GM12878 (cell line): ENCODE data around the gene DDIT4. TPM values are rescaled to one million over a fixed set of nuclear protein-coding genes. Genes with fewer than 3 reads are reported as not detected.
A peak's percentile ranks its signal among the peaks of the same experiment; 100 is the strongest.

Source experiments
- ATAC-seq: fragments of 200-7000 bp; cut with Tn5 transposase; 3 replicates; pipeline ENCODE4 v1.9.1; 2020; ENCODE audit warnings: mild to moderate bottlenecking, moderate library complexity
- BruUV-seq: library from RNA; stranded (reverse); fragments of 400-500 nt; replicated peaks from 2 replicates; lab custom pipeline; 2021; lab: Mats Ljungman, UMichigan
- CTCF ChIA-PET: fragments of 300-600 bp; sonication (Branson Sonifier 250); formaldehyde crosslinking; extraction: SDS; loops from one replicate; lab custom pipeline; 2021; ENCODE audit warnings: inconsistent platforms; lab: Yijun Ruan, JAX
- POLR2A ChIA-PET: fragments of 350-600 bp; formaldehyde crosslinking; extraction: SDS; loops from one replicate; lab custom pipeline; 2021; ENCODE audit warnings: inconsistent platforms; lab: Charles Lee
- RAD21 ChIA-PET: fragments of 300-600 bp; sonication (Branson Sonifier 250); formaldehyde crosslinking; loops from one replicate; lab custom pipeline; 2023; ENCODE audit warnings: antibody characterized with exemption; ENCODE audit not compliant: unreplicated experiment; lab: Charles Lee
- SMC1A ChIA-PET: fragments of 300-600 bp; sonication (Branson Sonifier 250); formaldehyde crosslinking; loops from one replicate; lab custom pipeline; 2023; ENCODE audit not compliant: unreplicated experiment, uncharacterized antibody; lab: Charles Lee
- DNase-seq: peaks from one replicate; pipeline ENCODE4 v3.0.0-alpha.2; 2011; ENCODE audit warnings: low read depth, low spot score
- FAIRE-seq: peaks from 3 replicates; lab custom pipeline; 2011; peaks lifted over from hg19 to GRCh38; lab: Jason Lieb, UNC
- H2AFZ ChIP-seq: 2 replicates; pipeline ENCODE4 v1.6.0; 2011; ENCODE audit warnings: low read depth, low read length, control low read depth; ENCODE audit not compliant: control insufficient read depth
- H3K27ac ChIP-seq: 2 replicates; pipeline ENCODE4 v1.5.1; 2011; ENCODE audit warnings: control low read depth; ENCODE audit not compliant: control insufficient read depth, insufficient read depth
- H3K27me3 ChIP-seq, 2 experiments: replicated peaks in 1 of 2; 2 replicates each; pipeline versions ENCODE4 v1.6.0 to v1.6.1; 2011; ENCODE audit warnings: low read length in 1 of 2; ENCODE audit not compliant: control insufficient read depth in 2 of 2, insufficient read depth in 2 of 2
- H3K36me3 ChIP-seq, 2 experiments: 2 replicates each; pipeline ENCODE4 v1.5.1; 2011; ENCODE audit warnings: low read length in 1 of 2; ENCODE audit not compliant: control insufficient read depth in 2 of 2, insufficient read depth in 2 of 2
- H3K4me1 ChIP-seq: 2 replicates; pipeline ENCODE4 v1.6.1; 2011; ENCODE audit warnings: mild to moderate bottlenecking, low read length, moderate library complexity, mixed read lengths; ENCODE audit not compliant: control insufficient read depth, insufficient read depth
- H3K4me2 ChIP-seq: 2 replicates; pipeline ENCODE4 v1.6.0; 2011; ENCODE audit warnings: control low read depth; ENCODE audit not compliant: control insufficient read depth, insufficient read depth
- H3K4me3 ChIP-seq: fragments of 200-600 bp; sonication (generic); 2 replicates; pipeline ENCODE4 v1.5.1; 2016
- H3K79me2 ChIP-seq: 2 replicates; pipeline ENCODE4 v1.6.0; 2011; ENCODE audit warnings: low read length; ENCODE audit not compliant: control insufficient read depth, insufficient read depth
- H3K9ac ChIP-seq: 2 replicates; pipeline ENCODE4 v1.8.0; 2011; ENCODE audit warnings: low read length, control low read depth, mixed read lengths; ENCODE audit not compliant: control insufficient read depth, insufficient read depth
- H3K9me3 ChIP-seq: replicated peaks from 3 replicates; pipeline ENCODE4 v1.5.1; 2011; ENCODE audit warnings: mild to moderate bottlenecking, low read length; ENCODE audit not compliant: control insufficient read depth, insufficient read depth
- H4K20me1 ChIP-seq: 2 replicates; pipeline ENCODE4 v1.6.0; 2011; ENCODE audit not compliant: control insufficient read depth, insufficient read depth
- BACH1 ChIP-seq: fragments of 450-650 bp; IDR thresholded peaks from 2 replicates; pipeline ENCODE4 v1.6.1; 2017; ENCODE audit warnings: mild to moderate bottlenecking, borderline replicate concordance
- BCL3 ChIP-seq: IDR thresholded peaks from 2 replicates; pipeline ENCODE4 v1.6.1; 2011; ENCODE audit warnings: borderline replicate concordance, low read depth, mild to moderate bottlenecking, moderate library complexity, low read length; ENCODE audit not compliant: insufficient read depth, poor library complexity, severe bottlenecking
- CBFB ChIP-seq: IDR thresholded peaks from 2 replicates; pipeline ENCODE4 v1.6.1; 2016; ENCODE audit warnings: antibody characterized with exemption, low read depth
- CREB1 ChIP-seq: IDR thresholded peaks from 2 replicates; pipeline ENCODE4 v1.6.1; 2012; ENCODE audit warnings: low read depth, mild to moderate bottlenecking, inconsistent platforms
- EGR1 ChIP-seq, 2 experiments: IDR thresholded peaks; 1 replicate in 1 of 2; 2 replicates in 1 of 2; pipeline ENCODE4 v1.6.1; 2011 to 2012; ENCODE audit warnings: low read depth in 2 of 2, low read length in 2 of 2, borderline replicate concordance in 1 of 2, mild to moderate bottlenecking in 1 of 2, moderate library complexity in 1 of 2
- ETV6 ChIP-seq, 2 experiments: fragments of 450-650 bp in 1 of 2; IDR thresholded peaks in 1 of 2; conservative IDR thresholded peaks in 1 of 2; 2 replicates each; pipeline ENCODE4 v1.6.1; 2014; ENCODE audit warnings: antibody characterized with exemption in 1 of 2, borderline replicate concordance in 1 of 2, low read depth in 1 of 2, mild to moderate bottlenecking in 1 of 2, moderate library complexity in 1 of 2
- HDGF ChIP-seq: fragments of 450-650 bp; IDR thresholded peaks from 2 replicates; pipeline ENCODE4 v1.6.1; 2016; ENCODE audit warnings: antibody characterized with exemption
- JUND ChIP-seq: IDR thresholded peaks from 2 replicates; pipeline ENCODE4 v1.6.1; 2012; ENCODE audit warnings: low read depth, mild to moderate bottlenecking, low read length, improper control_type of control experiment, moderate library complexity
- KAT2A ChIP-seq: conservative IDR thresholded peaks from 2 replicates; pipeline ENCODE4 v1.6.1; 2011; ENCODE audit warnings: low read depth, low read length; ENCODE audit not compliant: control insufficient read depth
- MYC ChIP-seq: IDR thresholded peaks from 2 replicates; pipeline ENCODE4 v1.6.1; 2011; ENCODE audit warnings: mild to moderate bottlenecking, low read length, moderate library complexity, inconsistent platforms; ENCODE audit not compliant: insufficient read depth, insufficient replicate concordance, insufficient read length, severe bottlenecking
- NFIC ChIP-seq: IDR thresholded peaks from 2 replicates; pipeline ENCODE4 v1.6.1; 2012; ENCODE audit warnings: low read depth, mild to moderate bottlenecking, inconsistent platforms, low read length, moderate library complexity
- NFYB ChIP-seq: IDR thresholded peaks from 2 replicates; pipeline ENCODE4 v1.6.1; 2011; ENCODE audit warnings: low read depth, mild to moderate bottlenecking, low read length, improper control_type of control experiment, moderate library complexity; ENCODE audit not compliant: insufficient read depth
- PAX8 ChIP-seq: fragments of 450-650 bp; IDR thresholded peaks from 2 replicates; pipeline ENCODE4 v1.6.1; 2017; ENCODE audit warnings: mild to moderate bottlenecking, moderate library complexity
- POLR2AphosphoS2 ChIP-seq: IDR thresholded peaks from 2 replicates; pipeline ENCODE4 v1.6.1; 2011; ENCODE audit warnings: low read depth, mild to moderate bottlenecking, low read length, improper control_type of control experiment, moderate library complexity
- RAD21 ChIP-seq: IDR thresholded peaks from 2 replicates; pipeline ENCODE4 v1.6.1; 2011; ENCODE audit warnings: mild to moderate bottlenecking, low read depth, low read length, moderate library complexity; ENCODE audit not compliant: insufficient read depth
- TCF7 ChIP-seq: IDR thresholded peaks from 2 replicates; pipeline ENCODE4 v1.6.1; 2014; ENCODE audit warnings: antibody characterized with exemption, borderline replicate concordance
- WRNIP1 ChIP-seq: IDR thresholded peaks from 2 replicates; pipeline ENCODE4 v1.6.1; 2011; ENCODE audit warnings: low read depth, low read length, improper control_type of control experiment, borderline replicate concordance
- YY1 ChIP-seq: IDR thresholded peaks from 2 replicates; pipeline ENCODE4 v1.6.1; 2011; ENCODE audit warnings: low read depth, mild to moderate bottlenecking, low read length
- ZNF274 ChIP-seq: IDR thresholded peaks from one replicate; pipeline ENCODE4 v1.8.0; 2011; ENCODE audit not compliant: insufficient read length, insufficient read depth
- ZNF622 ChIP-seq: fragments of 450-650 bp; IDR thresholded peaks from 2 replicates; pipeline ENCODE4 v1.6.1; 2017; ENCODE audit warnings: mild to moderate bottlenecking, inconsistent platforms
- WGBS: methylation state at CpG from one replicate; pipeline ENCODE4 v1.1.6; 2016; ENCODE audit warnings: low lambda C conversion rate; ENCODE audit not compliant: insufficient replicate concordance, insufficient coverage; ENCODE audit errors: missing lambda C conversion rate; 5-methylcytosine and 5-hydroxymethylcytosine counted together
- in situ Hi-C: fragments of 300-500 bp; cut with MboI; formaldehyde crosslinking; loops from 9 replicates; pipeline ENCODE4 v1.14.3; 2018; ENCODE audit warnings: mixed read lengths
- intact Hi-C: fragments of 100-400 bp; cut with micrococcal nuclease; formaldehyde crosslinking; loops from one replicate; pipeline ENCODE4 v1.14.2; 2022; ENCODE audit not compliant: unreplicated experiment
- polyA plus RNA-seq, 11 experiments: library from polyadenylated mRNA; depleted of rRNA in 4 of 11; unstranded in 6 of 11; stranded (reverse) in 5 of 11; fragments of >200 nt; fragmentation: Nextera tagmentation in 4 of 11; fragmentation: Illumina TruSeq in 1 of 11; extraction: Ambion mirVana in 4 of 11; extraction: Trizol in 1 of 11; gene quantifications; 1 replicate in 1 of 11; 2 replicates in 10 of 11; pipeline versions ENCODE4 v1.2.1 to v1.2.3, GENCODE V29; 2011 to 2016; ENCODE audit warnings: inconsistent platforms in 2 of 11, missing spikeins in 2 of 11, low read depth in 1 of 11
- total RNA-seq, 4 experiments: library from RNA; depleted of rRNA in 3 of 4; stranded (reverse); fragments of >200 nt in 3 of 4; fragmentation: Illumina TruSeq in 1 of 4; extraction: Trizol in 1 of 4; gene quantifications; 2 replicates each; pipeline versions ENCODE4 v1.2.1 to v1.2.3, GENCODE V29; 2013 to 2021

The DDIT4 gene
- total and polyA plus RNA-seq, 10 of the 15 experiments (the other 5 are each of a cell fraction or from before 2014, with no cell fraction given): 2.1 to 277 (median 183) TPM

- Histone ChIP-seq H3K27me3 (no peaks in the 10 kb centered on the region), H3K79me2 (no peaks in the 10 kb centered on the region), H2AFZ (no peak overlapping the region; the same call in 1 of the 2 replicates), H3K4me2 (no peak overlapping the region), H3K4me1 (peaks cover 14% of the 10 kb centered on the region), H3K27ac (no peak overlapping the region), H3K9ac (no peak overlapping the region), H3K36me3 (no peaks in the 10 kb centered on the region), H4K20me1 (no peaks in the 10 kb centered on the region), H3K4me3 (no peak overlapping the region), H3K9me3 (no peaks in the 10 kb centered on the region)
- WGBS: 73% methylated on average over 7 of the region's 7 CpGs
- ChIA-PET RAD21 (interaction anchor here (1.0 kb wide), 2 partner anchors 11 to 260 kb away, joined by 3 to 4 read pairs; no protein-coding TSS in a partner anchor), SMC1A (interaction anchor here (0.7 to 2.8 kb wide), 2 partner anchors 10 to 12 kb away, joined by 3 to 11 read pairs; no protein-coding TSS in a partner anchor), POLR2A (interaction anchor here (0.6 to 4.6 kb wide), 3 partner anchors 11 to 17 kb away, joined by 3 to 51 read pairs (median 3); no protein-coding TSS in a partner anchor), CTCF (interaction anchor here (0.7 to 1.5 kb wide), 2 partner anchors 10 to 61 kb away, joined by 3 to 5 read pairs; no protein-coding TSS in a partner anchor)
- BruUV-seq: no TSS peak
- in situ Hi-C loops (no loop called here), intact Hi-C loops (no loop called here)
- DNase-seq: no peak
- no peak for FAIRE-seq
- TF ChIP-seq POLR2AphosphoS2 (no peak), YY1 (no peak), BACH1 (no peak), HDGF (no peak), RAD21 (no peak), JUND (no peak), BCL3 (no peak), PAX8 (no peak), NFIC (no peak), EGR1 (IDR thresholded peaks at IDR 0.05; ENCODE audit: borderline replicate concordance in 1 of 2, low read depth in 2 of 2, low read length in 2 of 2) (no peak), TCF7 (no peak), WRNIP1 (no peak), CBFB (no peak), ZNF274 (no peak), KAT2A (no peak), MYC (no peak), NFYB (no peak), ETV6 (conservative IDR thresholded peaks at IDR 0.05 in 1 of 2, IDR thresholded peaks at IDR 0.05 in 1 of 2; ENCODE audit: borderline replicate concordance in 1 of 2, low read depth in 1 of 2) (no peak), CREB1 (no peak), ZNF622 (no peak)
- ATAC-seq: peak; percentile 32
These were observed 34.7 kb downstream of the DDIT4 start for GRCh38 chr10:72308320-72308987.
